ENCODE measurements around the gene MYO1D. TPM values are rescaled to one million over a fixed set of nuclear protein-coding genes. Genes with fewer than 3 reads are reported as not detected.
"Not testable (repeated sequence)": the region's sequence is repeated elsewhere in the genome, so short reads cannot be mapped to it uniquely, and the experiment has no call there.

MYO1D gene
- total RNA-seq, 1 donor from 2014 or later = 24.9 TPM

DNA sequence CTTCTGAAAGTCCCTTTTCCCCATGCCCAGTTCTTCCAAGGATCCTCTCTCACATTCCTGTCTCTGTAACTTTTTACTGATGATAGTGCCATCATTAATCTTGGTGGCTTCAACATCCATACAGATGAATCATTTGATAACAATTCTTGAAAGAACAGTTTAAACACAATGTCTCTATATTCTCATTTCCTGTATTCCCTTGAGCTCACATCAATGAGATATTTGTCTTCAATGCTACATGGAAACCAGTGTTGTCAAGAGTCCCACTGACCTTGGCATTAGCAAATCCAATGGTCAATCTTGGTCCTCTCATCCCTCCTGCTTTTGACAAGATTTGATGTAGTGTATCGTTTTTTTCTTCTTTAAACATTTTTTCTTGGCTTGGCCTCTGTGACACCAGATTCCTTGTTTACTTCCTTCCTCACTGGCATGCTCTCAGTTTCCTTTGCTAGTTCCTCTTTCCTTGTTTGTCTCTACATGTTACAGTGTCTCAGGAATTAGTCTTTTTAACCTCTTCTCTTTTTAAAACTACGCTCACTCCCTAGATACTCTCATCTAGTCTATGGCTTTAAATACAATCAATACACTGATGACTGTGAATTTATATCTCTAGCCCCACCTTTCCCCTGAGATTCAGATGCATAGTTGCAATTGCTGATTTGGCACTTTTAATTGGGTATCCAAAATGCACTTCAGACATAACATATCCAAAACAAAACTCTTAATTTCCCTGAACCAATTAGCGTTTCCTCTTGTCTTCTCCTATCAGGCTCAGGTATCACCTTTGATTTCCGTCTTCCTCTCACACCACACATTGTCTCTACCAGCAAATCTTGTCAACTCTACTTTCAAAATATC, 134.0 kb downstream of the MYO1D start:
- Mint-ChIP-seq H3K4me1 (ENCODE audit: unreplicated experiment) (no peaks in the 10 kb centered on the region), H3K36me3 (peaks cover 4% of the 10 kb centered on the region), H3K4me3 (no peak overlapping the region), H3K27ac (no peak overlapping the region), H3K27me3 (no peaks in the 10 kb centered on the region), H3K9me3 (no peaks in the 10 kb centered on the region)
- TF ChIP-seq, protein P1, sequence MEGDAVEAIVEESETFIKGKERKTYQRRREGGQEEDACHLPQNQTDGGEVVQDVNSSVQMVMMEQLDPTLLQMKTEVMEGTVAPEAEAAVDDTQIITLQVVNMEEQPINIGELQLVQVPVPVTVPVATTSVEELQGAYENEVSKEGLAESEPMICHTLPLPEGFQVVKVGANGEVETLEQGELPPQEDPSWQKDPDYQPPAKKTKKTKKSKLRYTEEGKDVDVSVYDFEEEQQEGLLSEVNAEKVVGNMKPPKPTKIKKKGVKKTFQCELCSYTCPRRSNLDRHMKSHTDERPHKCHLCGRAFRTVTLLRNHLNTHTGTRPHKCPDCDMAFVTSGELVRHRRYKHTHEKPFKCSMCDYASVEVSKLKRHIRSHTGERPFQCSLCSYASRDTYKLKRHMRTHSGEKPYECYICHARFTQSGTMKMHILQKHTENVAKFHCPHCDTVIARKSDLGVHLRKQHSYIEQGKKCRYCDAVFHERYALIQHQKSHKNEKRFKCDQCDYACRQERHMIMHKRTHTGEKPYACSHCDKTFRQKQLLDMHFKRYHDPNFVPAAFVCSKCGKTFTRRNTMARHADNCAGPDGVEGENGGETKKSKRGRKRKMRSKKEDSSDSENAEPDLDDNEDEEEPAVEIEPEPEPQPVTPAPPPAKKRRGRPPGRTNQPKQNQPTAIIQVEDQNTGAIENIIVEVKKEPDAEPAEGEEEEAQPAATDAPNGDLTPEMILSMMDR (conservative IDR thresholded peaks at IDR 0.05) = no peak
- DNase-seq (ENCODE audit: extremely low spot score, unreplicated experiment) = no peak

DNA sequence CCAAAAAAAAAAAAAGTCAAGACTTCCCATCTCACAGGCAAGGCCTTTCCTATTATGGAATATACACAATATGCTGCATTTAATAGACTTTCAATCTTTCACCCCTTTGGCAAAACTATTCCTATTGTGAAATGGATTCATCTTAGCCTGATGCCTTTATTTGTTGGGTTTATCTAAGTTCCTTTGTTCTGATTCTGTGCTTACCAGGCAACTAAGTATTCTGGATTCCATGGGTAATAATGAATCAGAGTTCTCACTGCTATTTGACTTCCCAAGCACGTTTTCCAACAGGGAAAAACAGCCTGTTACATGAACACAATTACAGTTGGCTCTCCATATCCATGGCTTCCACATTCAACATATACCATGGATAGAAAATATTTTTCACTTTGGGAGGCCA, 135.5 kb downstream of the MYO1D start:
- DNase-seq (ENCODE audit: extremely low spot score, unreplicated experiment) = no peak
- Mint-ChIP-seq H3K4me1 (ENCODE audit: unreplicated experiment) (no peaks in the 10 kb centered on the region), H3K27me3 (no peaks in the 10 kb centered on the region), H3K36me3 (no peaks in the 10 kb centered on the region), H3K27ac (no peak overlapping the region), H3K9me3 (no peaks in the 10 kb centered on the region), H3K4me3 (no peak overlapping the region)
- TF ChIP-seq, protein P1 (conservative IDR thresholded peaks at IDR 0.05) = no peak

DNA sequence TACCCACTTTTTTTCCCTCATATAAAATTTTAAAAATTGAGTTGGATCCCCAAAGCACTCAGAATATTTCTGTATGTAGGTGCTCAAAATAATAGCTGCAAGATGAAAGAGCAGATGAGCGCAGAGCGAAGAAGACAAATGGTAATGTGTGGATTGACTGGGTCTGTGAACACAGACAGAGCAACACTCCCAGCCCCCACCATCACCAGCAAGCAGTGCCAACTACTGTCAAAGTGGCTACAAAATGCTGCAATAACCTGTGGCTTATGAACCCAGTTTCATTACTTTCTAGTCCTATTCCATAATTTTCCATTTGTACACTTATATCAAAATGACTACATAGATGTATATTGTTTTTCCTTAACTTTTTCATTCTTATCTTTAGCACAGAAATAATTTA, 137.2 kb downstream of the MYO1D start:
- Mint-ChIP-seq H3K4me1 (ENCODE audit: unreplicated experiment) (no peaks in the 10 kb centered on the region), H3K4me3 (no peak overlapping the region), H3K9me3 (no peaks in the 10 kb centered on the region), H3K27me3 (no peaks in the 10 kb centered on the region), H3K36me3 (no peaks in the 10 kb centered on the region), H3K27ac (no peak overlapping the region)
- no peak for DNase-seq (ENCODE audit: extremely low spot score, unreplicated experiment)
- TF ChIP-seq, protein P1 (conservative IDR thresholded peaks at IDR 0.05) = no peak

DNA sequence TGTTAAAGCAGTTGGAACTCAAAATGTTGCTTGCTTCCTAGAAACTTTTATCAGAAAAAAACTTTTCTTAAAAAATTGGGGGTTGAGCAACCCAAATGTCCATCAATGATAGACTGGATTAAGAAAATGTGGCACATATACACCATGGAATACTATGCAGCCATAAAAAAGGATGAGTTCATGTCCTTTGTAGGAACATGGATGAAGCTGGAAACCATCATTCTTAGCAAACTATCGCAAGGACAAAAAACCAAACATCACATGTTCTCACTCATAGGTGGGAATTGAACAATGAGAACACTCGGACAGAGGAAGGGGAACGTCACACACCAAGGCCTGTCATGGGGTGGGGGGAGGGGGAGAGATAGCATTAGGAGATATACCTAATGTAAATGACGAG, 137.8 kb downstream of the MYO1D start:
- not testable (repeated sequence) for DNase-seq (ENCODE audit: extremely low spot score, unreplicated experiment); H3K9me3 Mint-ChIP-seq; H3K36me3 Mint-ChIP-seq; H3K27me3 Mint-ChIP-seq; H3K4me3 Mint-ChIP-seq; H3K27ac Mint-ChIP-seq; H3K4me1 Mint-ChIP-seq (ENCODE audit: unreplicated experiment)

DNA sequence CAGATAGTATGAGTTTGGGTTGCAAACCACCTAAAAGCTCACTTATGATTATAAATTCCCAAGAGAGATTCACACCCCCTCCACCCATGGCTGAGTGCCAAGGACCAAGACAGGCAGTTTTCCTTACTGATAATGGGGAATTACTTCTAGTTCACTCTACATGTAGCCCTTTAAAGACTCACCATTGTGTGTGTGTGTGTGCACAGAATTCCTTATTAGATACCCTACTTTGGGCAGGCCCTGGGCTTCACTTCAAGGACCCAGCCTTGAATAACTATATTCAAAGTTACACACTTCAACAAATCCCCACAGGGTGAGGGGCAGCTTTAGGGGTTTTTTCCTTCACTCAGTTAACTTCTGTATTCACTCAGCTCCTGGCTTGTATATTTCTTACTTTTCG, 143.5 kb downstream of the MYO1D start:
- no peaks in the 10 kb centered on the region for H3K4me1 Mint-ChIP-seq (ENCODE audit: unreplicated experiment)
- H3K27ac Mint-ChIP-seq = no peak overlapping the region

DNA sequence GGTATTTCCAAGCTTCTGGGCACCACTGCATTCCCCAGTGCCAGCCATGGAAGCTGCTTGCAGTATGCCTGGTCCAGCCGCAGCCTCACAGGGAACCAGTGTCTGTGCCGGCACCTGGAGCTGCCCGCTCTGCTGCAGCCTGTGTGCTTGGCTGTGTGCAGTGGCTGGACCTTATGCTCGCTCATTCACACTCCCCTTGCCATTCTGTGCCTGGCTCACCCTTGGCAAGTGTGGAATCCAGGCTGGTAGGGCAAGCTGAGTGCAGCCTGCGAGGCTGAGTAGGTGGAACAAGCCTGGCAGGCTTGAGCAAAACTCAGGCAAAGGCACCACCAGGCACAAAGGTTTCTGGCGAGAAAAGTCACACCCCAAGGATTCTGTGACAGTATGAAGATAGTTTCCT, 144.0 kb downstream of the MYO1D start:
- no peak for DNase-seq (ENCODE audit: extremely low spot score, unreplicated experiment)
- no peaks in the 10 kb centered on the region for H3K4me1 Mint-ChIP-seq (ENCODE audit: unreplicated experiment)
- H3K36me3 Mint-ChIP-seq = peaks cover 3% of the 10 kb centered on the region
- no peaks in the 10 kb centered on the region for H3K9me3 Mint-ChIP-seq
- no peak overlapping the region for H3K27ac Mint-ChIP-seq
- H3K27me3 Mint-ChIP-seq = no peaks in the 10 kb centered on the region
- TF ChIP-seq, protein P1 (conservative IDR thresholded peaks at IDR 0.05) = no peak
- no peak overlapping the region for H3K4me3 Mint-ChIP-seq

More for the DNA sequence above, 143.5 kb downstream of the MYO1D start:
- Mint-ChIP-seq H3K4me3 (no peak overlapping the region), H3K27me3 (no peaks in the 10 kb centered on the region), H3K9me3 (no peaks in the 10 kb centered on the region), H3K36me3 (peaks cover 3% of the 10 kb centered on the region)
- TF ChIP-seq, protein P1 (conservative IDR thresholded peaks at IDR 0.05) = no peak
- no peak for DNase-seq (ENCODE audit: extremely low spot score, unreplicated experiment)
